Osteoblast (primary cell): Measurements from ENCODE around the gene ANO6. TPM values are rescaled to one million over a fixed set of nuclear protein-coding genes. Genes with fewer than 3 reads are reported as not detected.

ENCODE experiments used
- DNase-seq: peaks from one replicate; pipeline ENCODE4 v3.0.0; 2011; ENCODE audit warnings: low spot score, mixed read lengths; ENCODE audit not compliant: insufficient read length; ENCODE audit errors: missing footprints
- H2AFZ ChIP-seq: 2 replicates; pipeline ENCODE4 v1.6.0; 2011; ENCODE audit warnings: mild to moderate bottlenecking, low read length
- H3K27ac ChIP-seq: 2 replicates; pipeline ENCODE4 v1.5.1; 2011; ENCODE audit warnings: mild to moderate bottlenecking, low read depth, low read length, moderate library complexity
- H3K27me3 ChIP-seq: 2 replicates; pipeline ENCODE4 v1.6.0; 2012; ENCODE audit warnings: mild to moderate bottlenecking, control low read depth, inconsistent platforms, low read length, moderate library complexity; ENCODE audit not compliant: insufficient read depth
- H3K36me3 ChIP-seq: 2 replicates; pipeline ENCODE4 v1.5.1; 2011; ENCODE audit warnings: mild to moderate bottlenecking, low read length, control low read depth, moderate library complexity; ENCODE audit not compliant: insufficient read depth
- H3K4me1 ChIP-seq: 2 replicates; pipeline ENCODE4 v1.5.1; 2011; ENCODE audit warnings: mild to moderate bottlenecking, low read length, control low read depth, moderate library complexity; ENCODE audit not compliant: insufficient read depth
- H3K4me2 ChIP-seq: 2 replicates; pipeline ENCODE4 v1.6.0; 2011; ENCODE audit warnings: mild to moderate bottlenecking, low read length; ENCODE audit not compliant: insufficient read depth
- H3K4me3 ChIP-seq: fragments of 200-600 bp; sonication (generic); 3 replicates; pipeline ENCODE4 v1.5.1; 2012; ENCODE audit warnings: mild to moderate bottlenecking, low read length, inconsistent platforms; ENCODE audit not compliant: insufficient read depth
- H3K79me2 ChIP-seq: 2 replicates; pipeline ENCODE4 v1.6.0; 2012; ENCODE audit warnings: mild to moderate bottlenecking, low read length, control low read depth, inconsistent platforms; ENCODE audit not compliant: insufficient read depth
- H3K9me3 ChIP-seq: 2 replicates; pipeline ENCODE4 v1.5.1; 2011; ENCODE audit warnings: low read depth, low read length, control low read depth
- H4K20me1 ChIP-seq: 2 replicates; pipeline ENCODE4 v1.6.0; 2012; ENCODE audit warnings: mild to moderate bottlenecking, low read length, control low read depth; ENCODE audit not compliant: insufficient read depth
- CTCF ChIP-seq: IDR thresholded peaks from 2 replicates; pipeline ENCODE4 v1.5.1; 2011; ENCODE audit warnings: mild to moderate bottlenecking, low read depth, low read length, moderate library complexity; ENCODE audit errors: extremely low read depth
- total RNA-seq: library from RNA; depleted of rRNA; stranded (reverse); fragments of >200 nt; gene quantifications from 2 replicates; pipeline ENCODE4 v1.2.3, GENCODE V29; 2012

Gene ANO6
- total RNA-seq, 1 donor = 49.9 TPM

GRCh38 chr12:45409966-45410365, 194.1 kb downstream of the ANO6 start:
- no peak for TF ChIP-seq CTCF
- Histone ChIP-seq H3K79me2 (no peaks in the 10 kb centered on the region), H3K4me1 (peaks cover 11% of the 10 kb centered on the region), H2AFZ (peak overlapping the region; percentile 63), H3K4me3 (peak overlapping the region; percentile 13), H3K4me2 (peak overlapping the region; percentile 68), H3K9me3 (no peaks in the 10 kb centered on the region), H4K20me1 (no peaks in the 10 kb centered on the region), H3K27ac (peak overlapping the region; percentile 91), H3K27me3 (no peaks in the 10 kb centered on the region), H3K36me3 (peaks cover 22% of the 10 kb centered on the region)
- DNase-seq = peak; percentile 69

GRCh38 chr12:45411626-45412025, 195.7 kb downstream of the ANO6 start:
- Histone ChIP-seq H3K4me3 (no peak overlapping the region), H3K36me3 (peaks cover 20% of the 10 kb centered on the region), H3K9me3 (no peaks in the 10 kb centered on the region), H2AFZ (no peak overlapping the region), H4K20me1 (no peaks in the 10 kb centered on the region), H3K27ac (no peak overlapping the region), H3K27me3 (no peaks in the 10 kb centered on the region), H3K79me2 (no peaks in the 10 kb centered on the region), H3K4me1 (peaks cover 21% of the 10 kb centered on the region), H3K4me2 (no peak overlapping the region)
- TF ChIP-seq CTCF = no peak
- DNase-seq = no peak

GRCh38 chr12:45415393-45415817, 199.5 kb downstream of the ANO6 start:
- Histone ChIP-seq H4K20me1 (no peaks in the 10 kb centered on the region), H3K79me2 (no peaks in the 10 kb centered on the region), H3K4me3 (no peak overlapping the region), H3K4me2 (peak overlapping the region; percentile 25), H3K4me1 (peaks cover 12% of the 10 kb centered on the region), H3K27me3 (no peaks in the 10 kb centered on the region), H3K27ac (peak overlapping the region; percentile 94), H3K9me3 (no peaks in the 10 kb centered on the region), H2AFZ (no peak overlapping the region), H3K36me3 (peaks cover 28% of the 10 kb centered on the region)
- TF ChIP-seq CTCF = no peak
- peak; percentile 95 for DNase-seq

GRCh38 chr12:45416126-45416525, 200.2 kb downstream of the ANO6 start:
- no peak for DNase-seq
- H2AFZ ChIP-seq = no peak overlapping the region
- no peaks in the 10 kb centered on the region for H3K27me3 ChIP-seq
- peaks cover 28% of the 10 kb centered on the region for H3K36me3 ChIP-seq
- no peaks in the 10 kb centered on the region for H3K79me2 ChIP-seq
- H3K4me2 ChIP-seq = peak overlapping the region; percentile 25
- TF ChIP-seq CTCF = no peak
- H3K4me3 ChIP-seq = no peak overlapping the region
- no peaks in the 10 kb centered on the region for H3K9me3 ChIP-seq
- H3K27ac ChIP-seq = peak overlapping the region; percentile 94
- no peaks in the 10 kb centered on the region for H4K20me1 ChIP-seq
- peaks cover 10% of the 10 kb centered on the region for H3K4me1 ChIP-seq
